Breast epithelium (tissue), 4 donors: ENCODE measurements around the gene FOXI1. TPM values are rescaled to one million over a fixed set of nuclear protein-coding genes. Genes with fewer than 3 reads are reported as not detected.

ENCODE experiments used
- DNase-seq, 2 donors: peaks; one replicate each; pipeline ENCODE4 v3.0.0-alpha.2; 2019; ENCODE audit warnings: low spot score in 2 of 2
- H3K27ac ChIP-seq, 2 donors: fragments of 200-600 bp; sonication (generic) in 1 of 2; one replicate each; pipeline ENCODE4 v1.5.1; 2016 to 2019; ENCODE audit warnings: mild to moderate bottlenecking in 1 of 2
- H3K27me3 ChIP-seq, 2 donors: fragments of 200-600 bp; sonication (generic) in 1 of 2; one replicate each; pipeline versions ENCODE4 v1.5.1 to v1.6.0; 2017 to 2019; ENCODE audit warnings: control low read depth in 1 of 2, mild to moderate bottlenecking in 1 of 2
- H3K36me3 ChIP-seq: fragments of 200-600 bp; one replicate; pipeline ENCODE4 v1.5.1; 2019
- H3K4me1 ChIP-seq, 2 donors: fragments of 200-600 bp; sonication (generic); one replicate each; pipeline ENCODE4 v1.5.1; 2016 to 2019; ENCODE audit warnings: control low read depth in 1 of 2
- H3K4me3 ChIP-seq, 3 donors: fragments of 200-600 bp; sonication (generic); 1 replicate in 2 of 3; 2 replicates in 1 of 3; pipeline ENCODE4 v1.5.1; 2016 to 2019; ENCODE audit warnings: mild to moderate bottlenecking in 3 of 3, moderate library complexity in 2 of 3
- H3K9me3 ChIP-seq, 2 donors: fragments of 200-600 bp; sonication (generic) in 1 of 2; one replicate each; pipeline ENCODE4 v1.5.1; 2016 to 2019; ENCODE audit warnings: control low read depth in 1 of 2
- POLR2A ChIP-seq: fragments of 450-650 bp; IDR thresholded peaks from one replicate; pipeline ENCODE4 v1.6.1; 2016; ENCODE audit warnings: antibody characterized with exemption, mild to moderate bottlenecking, moderate library complexity
- POLR2AphosphoS5 ChIP-seq, 3 donors: sonication (generic); formaldehyde crosslinking; IDR thresholded peaks; one replicate each; pipeline ENCODE4 v1.6.1; 2017; ENCODE audit warnings: antibody characterized with exemption in 3 of 3
- intact Hi-C: fragments of 100-400 bp; cut with DNase I; formaldehyde crosslinking; loops from one replicate; pipeline ENCODE4 v1.15.1; 2023; ENCODE audit warnings: low total_unique reads
- total RNA-seq, 3 donors: library from RNA; depleted of rRNA; stranded (reverse); fragments of >200 nt; gene quantifications; one replicate each; pipeline ENCODE4 v1.1.0, GENCODE V29; 2016
- TF ChIP-seq, protein P1 (sequence below), 3 donors: fragments of 450-650 bp; IDR thresholded peaks; one replicate each; pipeline ENCODE4 v1.5.1; 2016 to 2017; ENCODE audit warnings: antibody characterized with exemption in 3 of 3, mild to moderate bottlenecking in 3 of 3, moderate library complexity in 3 of 3

Gene FOXI1
- total RNA-seq, 3 donors from 2014 or later = 1.3 to 7.9 TPM; not detected in 1

DNA sequence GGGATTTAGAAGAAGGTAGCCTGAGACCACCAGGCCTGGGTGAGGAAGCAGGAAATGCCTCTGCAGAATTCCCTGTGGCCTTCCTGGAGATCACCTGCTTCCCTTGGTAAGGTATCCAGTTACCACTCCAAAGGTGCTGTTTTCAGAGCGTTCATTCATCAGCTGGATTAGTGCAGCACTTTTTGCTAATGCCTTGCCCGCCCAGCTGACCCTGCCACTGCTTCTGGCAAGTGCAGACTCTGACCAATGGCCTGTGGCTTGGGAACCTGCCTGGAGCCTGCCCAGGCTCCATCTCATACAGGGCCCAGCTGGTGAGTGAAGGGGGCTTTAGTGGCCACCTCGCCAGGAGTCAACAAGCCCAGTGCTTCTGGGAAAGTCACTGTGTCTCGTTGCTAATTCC is 48.6 kb downstream of the FOXI1 start:
- TF ChIP-seq, protein P1, sequence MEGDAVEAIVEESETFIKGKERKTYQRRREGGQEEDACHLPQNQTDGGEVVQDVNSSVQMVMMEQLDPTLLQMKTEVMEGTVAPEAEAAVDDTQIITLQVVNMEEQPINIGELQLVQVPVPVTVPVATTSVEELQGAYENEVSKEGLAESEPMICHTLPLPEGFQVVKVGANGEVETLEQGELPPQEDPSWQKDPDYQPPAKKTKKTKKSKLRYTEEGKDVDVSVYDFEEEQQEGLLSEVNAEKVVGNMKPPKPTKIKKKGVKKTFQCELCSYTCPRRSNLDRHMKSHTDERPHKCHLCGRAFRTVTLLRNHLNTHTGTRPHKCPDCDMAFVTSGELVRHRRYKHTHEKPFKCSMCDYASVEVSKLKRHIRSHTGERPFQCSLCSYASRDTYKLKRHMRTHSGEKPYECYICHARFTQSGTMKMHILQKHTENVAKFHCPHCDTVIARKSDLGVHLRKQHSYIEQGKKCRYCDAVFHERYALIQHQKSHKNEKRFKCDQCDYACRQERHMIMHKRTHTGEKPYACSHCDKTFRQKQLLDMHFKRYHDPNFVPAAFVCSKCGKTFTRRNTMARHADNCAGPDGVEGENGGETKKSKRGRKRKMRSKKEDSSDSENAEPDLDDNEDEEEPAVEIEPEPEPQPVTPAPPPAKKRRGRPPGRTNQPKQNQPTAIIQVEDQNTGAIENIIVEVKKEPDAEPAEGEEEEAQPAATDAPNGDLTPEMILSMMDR (IDR thresholded peaks at IDR 0.05) = no peak
- no peak for TF ChIP-seq POLR2A
- no peak for TF ChIP-seq POLR2AphosphoS5 (IDR thresholded peaks at IDR 0.05)
- intact Hi-C loops = no loop called here

DNA sequence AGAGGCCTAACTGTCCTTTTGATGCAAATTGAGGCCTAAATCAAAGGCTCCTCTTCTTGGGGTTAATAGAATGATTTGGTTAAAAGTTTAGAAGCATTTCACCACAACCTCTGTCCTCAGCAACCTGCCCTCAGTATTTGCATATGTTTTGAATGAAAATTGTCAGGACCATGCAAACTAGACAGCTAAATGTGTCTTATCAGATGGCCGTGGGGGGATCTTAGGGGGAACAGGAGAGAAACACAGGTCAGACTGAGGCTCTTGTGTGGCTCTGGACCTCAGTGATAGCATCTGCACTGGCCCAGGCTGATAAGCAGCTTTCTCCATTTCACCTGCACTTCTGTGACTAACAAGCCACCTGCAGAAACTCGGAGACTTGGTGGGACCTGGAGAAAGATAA is 49.0 kb downstream of the FOXI1 start:
- no peaks in the 10 kb centered on the region for H3K9me3 ChIP-seq
- TF ChIP-seq POLR2AphosphoS5 (IDR thresholded peaks at IDR 0.05) (no peak), POLR2A (no peak)
- TF ChIP-seq, protein P1 (IDR thresholded peaks at IDR 0.05) = no peak
- no peak overlapping the region for H3K4me3 ChIP-seq
- no peaks in the 10 kb centered on the region for H3K36me3 ChIP-seq
- no peaks in the 10 kb centered on the region for H3K27me3 ChIP-seq
- intact Hi-C loops = no loop called here
- no peak overlapping the region for H3K27ac ChIP-seq
- DNase-seq = no peak
- no peaks in the 10 kb centered on the region for H3K4me1 ChIP-seq

More for the DNA sequence above, 48.6 kb downstream of the FOXI1 start:
- no peaks in the 10 kb centered on the region for H3K4me1 ChIP-seq
- H3K9me3 ChIP-seq = no peaks in the 10 kb centered on the region
- no peaks in the 10 kb centered on the region for H3K27me3 ChIP-seq
- DNase-seq = no peak
- no peak overlapping the region for H3K4me3 ChIP-seq
- H3K27ac ChIP-seq = no peak overlapping the region
- H3K36me3 ChIP-seq = no peaks in the 10 kb centered on the region

DNA sequence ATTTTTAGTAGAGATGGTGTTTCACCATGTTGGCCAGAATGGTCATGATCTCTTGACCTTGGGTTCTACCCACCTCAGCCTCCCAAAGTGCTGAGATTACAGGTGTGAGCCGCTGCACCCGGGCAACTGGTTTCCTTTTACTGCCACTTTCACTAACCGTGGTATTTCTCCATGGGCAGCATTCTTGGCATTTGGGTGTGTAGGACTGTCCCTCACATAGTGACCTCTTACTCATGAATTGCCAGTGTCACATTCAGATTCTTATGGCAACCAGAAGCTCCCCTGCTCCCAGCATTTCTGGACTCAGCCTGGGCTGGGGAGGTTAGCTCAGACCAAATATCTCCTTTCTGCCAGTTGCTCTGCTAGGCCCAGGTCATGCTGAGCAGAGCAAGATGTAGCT is 50.1 kb downstream of the FOXI1 start:
- Histone ChIP-seq H3K36me3 (no peaks in the 10 kb centered on the region), H3K9me3 (no peaks in the 10 kb centered on the region), H3K27ac (no peak overlapping the region), H3K4me3 (no peak overlapping the region), H3K4me1 (no peaks in the 10 kb centered on the region), H3K27me3 (no peaks in the 10 kb centered on the region)
- intact Hi-C loops = no loop called here
- DNase-seq = no peak
- TF ChIP-seq POLR2A = no peak
- TF ChIP-seq, protein P1 (IDR thresholded peaks at IDR 0.05) = no peak
- no peak for TF ChIP-seq POLR2AphosphoS5 (IDR thresholded peaks at IDR 0.05)

DNA sequence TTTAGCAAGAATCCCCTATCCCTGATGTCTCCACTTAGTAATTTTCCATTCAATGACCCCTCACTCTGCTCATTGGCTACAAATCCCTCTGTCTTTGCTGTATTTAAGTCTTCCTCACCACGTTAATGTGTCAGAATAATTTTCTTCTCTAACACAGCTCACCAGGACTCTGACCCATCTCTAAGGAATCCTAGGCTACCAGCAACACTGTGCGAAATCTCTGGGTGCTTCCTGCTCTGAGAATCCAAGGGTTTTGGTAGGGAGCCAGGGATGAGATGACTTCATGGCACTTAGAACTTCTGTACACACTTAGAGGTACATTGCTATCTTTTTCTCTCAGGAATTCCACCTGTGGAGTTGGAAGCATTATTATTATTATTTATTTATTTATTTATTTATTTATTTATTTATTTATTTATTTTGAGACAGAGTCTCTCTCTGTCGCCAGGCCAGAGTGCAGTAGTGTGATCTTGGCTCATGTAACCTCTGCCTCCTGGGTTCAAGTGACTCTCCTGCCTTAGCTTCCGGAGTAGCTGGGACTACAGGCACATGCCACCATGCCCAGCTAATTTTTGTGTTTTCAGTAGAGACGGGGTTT is 53.5 kb downstream of the FOXI1 start:
- DNase-seq = no peak
- no peak overlapping the region for H3K27ac ChIP-seq
- no peaks in the 10 kb centered on the region for H3K36me3 ChIP-seq
- TF ChIP-seq POLR2AphosphoS5 (IDR thresholded peaks at IDR 0.05) (no peak), POLR2A (no peak)
- no peaks in the 10 kb centered on the region for H3K27me3 ChIP-seq
- no peaks in the 10 kb centered on the region for H3K4me1 ChIP-seq
- no peak overlapping the region for H3K4me3 ChIP-seq
- no peaks in the 10 kb centered on the region for H3K9me3 ChIP-seq
- intact Hi-C loops = no loop called here

Other genes starting within 250 kb of the FOXI1 start
- gene INSYN2B, start 125.4 kb upstream of the FOXI1 start, total RNA-seq = 1 to 10 TPM in 2 of 3 donors, not detected in 1; 1.3 to 9.1 TPM
- under 1 TPM in 2 of 3 donors, not detected in 1; 0.15 to 0.80 TPM for gene C5orf58, start 127.1 kb downstream of the FOXI1 start, total RNA-seq
- 10 to 100 TPM; 15.4 to 41.4 (median 21.8) TPM for gene LCP2, start 191.9 kb downstream of the FOXI1 start, total RNA-seq